ENCODE measurements around the gene BARX1. TPM values are rescaled to one million over a fixed set of nuclear protein-coding genes. Genes with fewer than 3 reads are reported as not detected.

BARX1 gene
- total RNA-seq, 6 experiments from 2014 or later = not detected

- no peak overlapping the region for H3K4me3 ChIP-seq
- WGBS (ENCODE audit: insufficient coverage, low coverage, low lambda C conversion rate, missing lambda C conversion rate) = 41% methylated on average over 1 of the region's 1 CpG
- ATAC-seq (no peak), DNase-seq (no peak)
- intact Hi-C loops (cut with DNase I) = no loop called here
- TF ChIP-seq, protein P1, sequence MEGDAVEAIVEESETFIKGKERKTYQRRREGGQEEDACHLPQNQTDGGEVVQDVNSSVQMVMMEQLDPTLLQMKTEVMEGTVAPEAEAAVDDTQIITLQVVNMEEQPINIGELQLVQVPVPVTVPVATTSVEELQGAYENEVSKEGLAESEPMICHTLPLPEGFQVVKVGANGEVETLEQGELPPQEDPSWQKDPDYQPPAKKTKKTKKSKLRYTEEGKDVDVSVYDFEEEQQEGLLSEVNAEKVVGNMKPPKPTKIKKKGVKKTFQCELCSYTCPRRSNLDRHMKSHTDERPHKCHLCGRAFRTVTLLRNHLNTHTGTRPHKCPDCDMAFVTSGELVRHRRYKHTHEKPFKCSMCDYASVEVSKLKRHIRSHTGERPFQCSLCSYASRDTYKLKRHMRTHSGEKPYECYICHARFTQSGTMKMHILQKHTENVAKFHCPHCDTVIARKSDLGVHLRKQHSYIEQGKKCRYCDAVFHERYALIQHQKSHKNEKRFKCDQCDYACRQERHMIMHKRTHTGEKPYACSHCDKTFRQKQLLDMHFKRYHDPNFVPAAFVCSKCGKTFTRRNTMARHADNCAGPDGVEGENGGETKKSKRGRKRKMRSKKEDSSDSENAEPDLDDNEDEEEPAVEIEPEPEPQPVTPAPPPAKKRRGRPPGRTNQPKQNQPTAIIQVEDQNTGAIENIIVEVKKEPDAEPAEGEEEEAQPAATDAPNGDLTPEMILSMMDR (IDR thresholded peaks at IDR 0.05) = no peak
- TF ChIP-seq POLR2A (IDR thresholded peaks at IDR 0.05) = no peak
- no peak overlapping the region for H3K27ac ChIP-seq
- peaks cover 0 to 24% (median 2%) of the 10 kb centered on the region in 4 donors for H3K4me1 ChIP-seq
- no peaks in the 10 kb centered on the region for H3K27me3 ChIP-seq
- no peaks in the 10 kb centered on the region for H3K36me3 ChIP-seq
- H3K9me3 ChIP-seq = no peaks in the 10 kb centered on the region
These were observed 39.4 kb upstream of the BARX1 start for GRCh38 chr9:93994545-93994944.

DNA sequence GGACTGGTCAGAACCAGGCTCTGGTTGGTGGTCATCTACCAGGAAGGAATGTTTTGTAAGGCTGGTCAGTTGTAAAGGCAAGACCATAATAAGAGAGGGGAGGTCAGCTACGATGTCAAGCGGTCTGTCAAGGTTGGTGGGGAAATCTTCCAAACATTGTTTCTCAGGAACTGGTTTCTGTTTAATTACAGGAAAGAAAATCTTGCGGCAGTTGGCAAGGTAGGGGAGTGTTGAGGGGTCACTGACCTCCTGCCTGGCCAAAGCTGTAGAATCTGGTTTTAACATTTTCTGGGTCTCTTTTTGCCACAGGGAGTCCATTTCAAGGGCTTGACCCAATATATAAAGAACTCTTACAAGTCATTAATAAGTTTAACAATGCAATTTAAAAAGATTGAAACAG is 39.0 kb upstream of the BARX1 start:
- no peaks in the 10 kb centered on the region for H3K36me3 ChIP-seq
- ATAC-seq = peak in 3 of 4 donors; percentile 38 to 57 (median 54)
- no peak for DNase-seq
- H3K4me3 ChIP-seq = no peak overlapping the region
- WGBS (ENCODE audit: insufficient coverage, low coverage, low lambda C conversion rate, missing lambda C conversion rate) = 29% methylated on average over 3 of the region's 3 CpGs
- H3K27me3 ChIP-seq = no peaks in the 10 kb centered on the region
- TF ChIP-seq, protein P1 (IDR thresholded peaks at IDR 0.05) = no peak
- intact Hi-C loops (cut with DNase I) = no loop called here
- no peaks in the 10 kb centered on the region for H3K9me3 ChIP-seq
- H3K4me1 ChIP-seq = peaks cover 0 to 24% (median 2%) of the 10 kb centered on the region in 4 donors
- H3K27ac ChIP-seq = no peak overlapping the region

DNA sequence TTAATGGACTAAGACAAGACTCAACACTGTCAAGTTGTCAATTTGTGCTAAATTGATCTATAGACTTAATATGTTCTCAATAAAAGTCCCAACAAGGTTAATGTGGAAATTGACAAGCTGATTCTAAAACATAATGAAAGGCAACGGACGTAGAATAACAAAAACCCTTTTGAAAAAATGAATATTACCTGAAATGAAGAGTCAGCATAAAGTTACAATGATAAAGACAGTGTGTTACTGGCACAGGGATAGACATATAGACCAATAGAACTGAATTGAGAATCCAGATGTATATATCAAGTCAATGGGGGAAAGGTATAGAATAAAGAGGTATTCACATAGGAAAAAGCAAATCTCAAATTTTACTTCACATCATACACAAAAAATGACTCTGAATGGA is 37.7 kb upstream of the BARX1 start:
- no peaks in the 10 kb centered on the region for H3K9me3 ChIP-seq
- H3K4me1 ChIP-seq = peaks cover 0 to 26% (median 2%) of the 10 kb centered on the region in 4 donors
- ATAC-seq (no peak), DNase-seq (no peak)
- WGBS (ENCODE audit: insufficient coverage, low coverage, low lambda C conversion rate, missing lambda C conversion rate) = 90% methylated on average over 2 of the region's 2 CpGs
- TF ChIP-seq, protein P1 (IDR thresholded peaks at IDR 0.05) = no peak
- no peak for TF ChIP-seq POLR2A (IDR thresholded peaks at IDR 0.05)
- no peaks in the 10 kb centered on the region for H3K36me3 ChIP-seq
- H3K27me3 ChIP-seq = no peaks in the 10 kb centered on the region
- no peak overlapping the region for H3K27ac ChIP-seq
- no peak overlapping the region for H3K4me3 ChIP-seq
- intact Hi-C loops (cut with DNase I) = no loop called here

DNA sequence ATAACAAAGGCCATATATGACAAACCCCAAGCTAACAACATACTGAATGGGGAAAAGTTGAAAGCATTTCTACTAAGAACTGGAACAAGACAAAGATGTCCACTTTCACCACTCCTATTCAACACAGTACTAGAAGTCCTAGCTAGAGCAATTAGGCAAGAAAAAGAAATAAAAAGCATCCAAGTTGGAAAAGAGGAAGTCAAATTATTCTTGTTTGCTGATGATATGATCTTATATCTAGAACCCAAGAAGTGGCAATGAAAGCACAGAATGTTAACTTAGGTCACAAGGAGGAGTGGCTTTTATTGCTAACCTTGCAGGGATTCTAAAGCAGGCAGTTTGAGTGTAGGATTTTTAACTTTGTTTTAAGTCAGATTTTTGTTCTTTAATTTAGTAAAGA is 35.3 kb upstream of the BARX1 start:
- ATAC-seq = no peak
- intact Hi-C loops (cut with DNase I) = no loop called here

More for the DNA sequence above, 35.3 kb upstream of the BARX1 start:
- TF ChIP-seq, protein P1 (IDR thresholded peaks at IDR 0.05) = no peak
- no peak for TF ChIP-seq POLR2A (IDR thresholded peaks at IDR 0.05)
- Histone ChIP-seq H3K27me3 (no peaks in the 10 kb centered on the region), H3K27ac (no peak overlapping the region), H3K4me1 (peaks cover 0 to 15% (median 0%) of the 10 kb centered on the region in 4 donors), H3K36me3 (no peaks in the 10 kb centered on the region), H3K9me3 (no peaks in the 10 kb centered on the region), H3K4me3 (no peak overlapping the region)
- no peak for DNase-seq

Measured in right lobe of liver (tissue), 6 donors.